Activated T-cell treated with anti-CD3 and anti-CD28 coated beads for 48 hours (primary cell): ENCODE measurements around the gene EIF3L.
A peak's percentile ranks its signal among the peaks of the same experiment; 100 is the strongest.

Experiments used
- DNase-seq: peaks from one replicate; pipeline ENCODE4 v3.0.0-alpha.2; 2020; ENCODE audit warnings: low read depth

Gene EIF3L

GRCh38 chr22:37905534-37906363 is 56.5 kb downstream of the EIF3L start, which contains the start of gene MICALL1:
Gene MICALL1 (plus strand): TSS chr22:37906297. CDS start chr22:37906423, 126 bp downstream.
- peak; percentile 66 for DNase-seq

- DNase-seq, result peak; percentile 35
Observed at GRCh38 chr22:37906364-37907008, 57.3 kb downstream of the EIF3L start.

DNA sequence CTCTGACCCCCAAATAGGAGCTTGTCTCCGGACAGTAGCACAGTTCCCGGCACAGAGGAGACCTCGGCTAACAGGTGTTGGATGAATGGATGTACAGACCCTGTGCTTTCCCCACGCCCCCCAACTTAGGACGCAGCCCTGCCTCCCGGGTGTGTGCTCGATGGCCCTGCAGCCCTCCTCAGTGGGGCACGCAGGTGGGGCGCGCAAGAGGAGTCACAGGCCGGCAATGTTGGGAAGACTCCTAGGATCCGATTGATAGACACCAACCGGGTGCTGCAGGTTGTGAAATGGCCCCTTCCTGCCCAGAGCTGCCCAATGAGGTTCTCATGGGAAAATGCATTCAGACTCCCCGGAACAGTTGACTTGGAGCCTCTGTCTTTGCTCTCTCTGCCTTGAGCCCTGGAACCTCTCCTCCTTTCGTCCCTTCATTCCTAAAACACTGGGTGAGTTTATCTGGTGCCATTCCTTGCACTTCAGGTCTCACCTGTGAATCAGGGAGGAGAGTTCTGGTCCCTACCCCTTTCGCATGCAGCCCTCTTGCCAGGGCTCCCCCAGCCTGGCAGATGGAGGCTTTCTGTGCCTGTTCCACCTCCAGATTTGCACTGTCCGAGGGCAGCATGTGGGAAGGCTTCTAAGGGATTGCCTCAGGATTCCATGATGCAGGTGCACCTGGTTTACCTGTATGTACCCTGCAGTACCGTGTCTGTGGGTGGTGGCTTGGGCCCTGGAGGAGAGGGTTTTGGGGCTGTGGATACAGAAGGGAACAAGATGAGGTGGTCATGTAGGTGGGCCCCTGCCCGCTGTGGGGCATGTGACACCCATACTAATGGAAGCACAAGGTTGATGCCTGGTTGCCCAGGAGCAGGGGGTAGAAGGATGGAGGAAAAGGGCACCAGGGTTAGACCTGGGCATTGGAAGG is 58.1 kb downstream of the EIF3L start:
- no peak for DNase-seq

GRCh38 chr22:37909766-37910165 is 60.5 kb downstream of the EIF3L start:
- no peak for DNase-seq

- no peak for DNase-seq
Observed at GRCh38 chr22:37910890-37911672, 61.9 kb downstream of the EIF3L start.

- DNase-seq, result no peak
Observed at GRCh38 chr22:37911697-37912096, 62.5 kb downstream of the EIF3L start.

DNA sequence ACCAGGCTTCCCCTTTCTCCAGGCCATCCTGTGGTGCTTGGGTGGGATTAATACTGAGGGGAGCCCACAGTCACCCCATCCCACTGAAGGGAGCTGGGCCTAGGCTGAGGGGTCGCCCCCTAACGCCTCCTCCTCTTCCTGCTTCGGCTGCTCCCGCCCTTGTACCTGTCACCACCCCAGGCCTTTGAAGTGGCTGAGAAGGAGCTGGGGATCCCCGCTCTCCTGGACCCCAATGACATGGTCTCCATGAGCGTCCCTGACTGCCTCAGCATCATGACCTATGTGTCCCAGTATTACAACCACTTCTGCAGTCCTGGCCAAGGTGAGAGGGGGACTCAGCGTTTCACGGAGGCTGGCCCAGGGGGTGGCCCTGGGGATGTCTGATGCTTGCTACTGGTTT is 63.0 kb downstream of the EIF3L start:
- DNase-seq, result no peak

DNA sequence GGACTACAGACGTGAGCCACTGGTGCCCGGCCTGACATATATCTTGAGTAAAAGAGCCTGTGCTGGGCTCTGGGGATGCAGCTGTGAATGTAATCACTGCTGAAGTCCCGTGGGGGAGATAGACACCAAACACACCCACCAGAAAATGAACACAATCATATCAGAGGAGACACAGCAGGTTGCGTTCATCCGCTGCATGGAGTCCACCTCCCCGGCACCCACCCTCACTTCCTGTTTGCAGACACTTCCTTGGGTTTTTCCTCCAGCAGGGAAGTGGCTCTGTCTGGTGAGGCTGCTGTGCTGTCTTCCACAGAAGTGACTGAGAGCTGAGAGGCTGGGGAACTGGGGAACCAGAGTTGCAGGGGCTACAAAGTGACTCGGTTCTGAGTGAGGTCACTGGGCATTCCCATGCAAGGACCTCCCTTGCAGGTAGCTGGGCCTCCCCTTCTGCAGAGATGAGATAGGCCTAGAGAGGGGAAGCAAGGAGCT is 64.1 kb downstream of the EIF3L start:
- no peak for DNase-seq

- no peak for DNase-seq
Observed at GRCh38 chr22:37916311-37916710, 67.1 kb downstream of the EIF3L start.

- DNase-seq, result no peak
Observed at GRCh38 chr22:37917874-37918548, 68.8 kb downstream of the EIF3L start.

DNA sequence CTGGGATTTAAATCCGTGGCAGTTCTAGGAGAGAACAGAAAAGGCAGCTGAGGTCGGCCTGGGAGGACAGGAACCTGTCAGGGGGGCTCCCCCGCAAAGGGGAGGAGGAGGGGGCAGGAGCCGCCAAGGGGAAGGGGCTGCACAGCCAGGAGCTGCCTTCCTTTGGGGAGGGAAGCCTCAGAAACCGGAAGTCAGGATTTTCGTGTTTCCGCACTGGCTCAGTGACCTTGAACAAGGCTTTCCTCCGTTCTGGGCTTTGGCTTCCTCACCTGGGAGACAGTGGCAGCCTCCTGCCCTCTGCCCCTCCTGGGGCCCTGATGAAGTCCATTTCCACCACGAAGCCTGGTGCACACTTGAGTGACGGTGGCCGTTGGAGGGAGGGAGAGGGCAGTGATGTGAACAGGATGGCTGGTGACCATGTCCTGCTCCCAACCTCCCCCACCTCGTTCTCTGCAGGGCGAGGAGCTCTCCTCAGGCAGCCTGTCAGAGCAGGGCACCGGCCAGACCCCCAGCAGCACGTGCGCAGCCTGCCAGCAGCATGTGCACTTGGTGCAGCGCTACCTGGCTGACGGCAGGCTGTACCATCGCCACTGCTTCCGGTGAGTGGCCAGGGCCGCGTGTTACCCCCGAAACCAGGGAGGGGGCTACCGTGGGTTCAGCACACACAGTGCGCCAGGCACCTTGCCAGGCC is 69.5 kb downstream of the EIF3L start:
- no peak for DNase-seq

DNA sequence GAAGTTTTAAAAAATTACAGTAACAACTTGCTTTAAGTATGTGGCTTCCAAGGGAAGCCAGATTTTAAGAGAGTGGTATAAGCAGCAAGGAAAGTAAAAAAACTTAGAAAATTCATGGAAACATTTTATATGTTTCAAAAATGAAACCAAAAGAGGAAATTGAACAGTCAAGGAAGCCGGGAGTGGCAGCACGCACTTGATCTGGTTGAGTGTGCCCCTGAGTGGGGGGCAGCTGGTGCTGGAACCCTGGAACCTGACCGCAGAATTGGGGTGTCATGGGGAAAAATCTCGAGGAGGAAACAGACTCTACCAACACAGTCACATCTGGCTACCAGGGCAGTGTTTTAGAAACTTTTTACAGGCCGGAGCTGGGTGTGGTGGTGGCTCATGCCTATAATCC is 70.9 kb downstream of the EIF3L start:
- DNase-seq, result no peak

- no peak for DNase-seq
Observed at GRCh38 chr22:37922191-37922590, 73.0 kb downstream of the EIF3L start.

DNA sequence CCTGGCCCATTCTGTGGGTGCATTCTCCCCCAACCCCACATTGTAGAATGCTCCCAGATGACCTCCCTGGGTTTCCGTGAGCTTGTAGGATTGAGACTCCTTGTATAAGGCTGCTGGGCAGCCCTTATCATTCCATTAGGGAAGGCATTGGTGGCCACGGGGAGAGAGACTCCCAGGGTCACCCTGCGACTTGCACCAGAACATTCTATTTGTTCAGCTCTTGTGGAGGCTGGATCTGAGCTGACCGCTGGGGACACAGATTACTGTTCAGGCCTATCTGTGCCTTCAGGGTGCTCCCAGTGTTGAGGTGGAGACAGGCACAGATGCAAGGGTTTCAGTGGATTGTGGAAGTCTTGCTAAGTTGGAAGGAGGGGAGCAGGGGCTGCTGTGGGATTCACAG is 74.7 kb downstream of the EIF3L start:
- no peak for DNase-seq

GRCh38 chr22:37924386-37925065 is 75.3 kb downstream of the EIF3L start:
- no peak for DNase-seq

GRCh38 chr22:37925330-37925729 is 76.1 kb downstream of the EIF3L start:
- no peak for DNase-seq

GRCh38 chr22:37925767-37926166 is 76.5 kb downstream of the EIF3L start:
- DNase-seq, result no peak

DNA sequence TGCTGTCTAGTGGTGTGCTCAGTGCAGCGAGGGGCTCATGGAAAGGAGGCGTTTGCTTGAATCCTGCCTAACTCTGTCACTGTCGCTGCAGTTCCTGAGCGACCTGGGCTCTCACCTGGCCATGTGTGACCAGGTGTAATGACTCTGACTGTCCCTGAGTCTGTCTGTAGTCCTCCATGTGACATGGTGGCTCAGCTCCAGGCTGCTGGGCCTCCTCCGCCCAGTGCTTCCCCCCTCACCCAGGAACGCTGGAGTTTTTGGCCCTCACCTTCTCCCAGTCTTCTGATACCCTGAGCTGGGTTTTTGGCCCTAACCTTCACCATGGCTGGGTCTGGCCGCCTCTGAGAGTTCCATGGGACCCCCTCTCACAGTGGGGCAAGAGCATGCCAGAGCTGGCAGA is 77.1 kb downstream of the EIF3L start:
- DNase-seq, result no peak

DNA sequence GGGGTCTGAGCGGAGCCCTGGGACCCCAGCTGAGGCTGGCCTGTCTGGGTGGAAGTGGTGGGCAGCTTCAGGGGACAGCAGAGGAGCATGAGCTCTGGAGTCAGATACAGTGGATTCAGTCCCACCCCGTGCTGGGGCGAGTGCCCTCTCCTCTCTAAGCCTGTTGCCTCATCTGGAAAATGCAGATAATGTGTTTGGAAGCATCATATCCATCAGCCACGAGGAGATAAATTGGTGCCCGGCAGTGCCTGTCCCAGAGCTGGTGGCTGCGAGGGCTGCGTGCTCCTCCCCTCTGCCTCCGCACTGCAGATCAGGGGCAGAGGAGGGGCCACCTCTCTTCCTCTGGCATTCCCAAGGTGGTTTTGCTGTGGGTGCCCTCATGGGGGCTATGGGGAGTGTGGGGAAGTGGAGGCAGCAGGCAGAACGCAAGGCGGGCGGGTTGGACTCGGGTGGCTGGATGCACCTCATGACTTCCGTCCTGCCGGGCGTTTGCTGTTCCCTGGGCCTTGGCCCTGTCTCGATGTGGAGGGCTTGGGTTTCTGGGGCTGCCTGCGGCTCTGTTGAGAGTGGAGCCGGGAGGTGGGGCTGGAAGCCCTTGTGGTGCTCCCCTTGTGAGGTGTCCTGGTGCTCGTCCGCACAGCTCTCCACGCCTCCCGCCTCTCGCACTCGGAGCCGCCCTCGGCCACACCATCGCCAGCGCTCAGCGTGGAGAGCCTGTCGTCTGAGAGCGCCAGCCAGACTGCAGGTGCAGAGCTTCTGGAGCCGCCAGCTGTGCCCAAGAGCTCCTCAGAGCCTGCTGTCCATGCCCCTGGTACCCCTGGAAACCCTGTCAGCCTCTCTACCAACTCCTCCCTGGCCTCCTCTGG is 77.8 kb downstream of the EIF3L start:
- no peak for DNase-seq
